ENCODE results near the gene UGT3A1.

- TF ChIP-seq SIN3A (IDR thresholded peaks at IDR 0.05; ENCODE audit: borderline replicate concordance, insufficient read depth, low read depth, low read length), result no peak
- TF ChIP-seq CTCF (IDR thresholded peaks at IDR 0.05), result no peak
- no peak for TF ChIP-seq POLR2AphosphoS5 (IDR thresholded peaks at IDR 0.05; ENCODE audit: low read depth, low read length)
These were observed 34.8 kb downstream of the UGT3A1 start for GRCh38 chr5:35956429-35956828.
